SJCRH30 (cell line): ENCODE data around the gene RNF130. TPM values are rescaled to one million over a fixed set of nuclear protein-coding genes. Genes with fewer than 3 reads are reported as not detected.
A peak's percentile ranks its signal among the peaks of the same experiment; 100 is the strongest.

Experiments used
- DNase-seq, 2 experiments: peaks; one replicate each; pipeline ENCODE4 v3.0.0-alpha.2; 2015 to 2020
- H3K27ac ChIP-seq: fragments of 250-450 bp; sonication (Bioruptor Pico); 2 replicates; pipeline ENCODE4 v1.5.1; 2020; ENCODE audit warnings: mild to moderate bottlenecking, moderate library complexity
- H3K27me3 ChIP-seq: fragments of 250-450 bp; sonication (Bioruptor Pico); 2 replicates; pipeline ENCODE4 v1.5.1; 2020; ENCODE audit warnings: mild to moderate bottlenecking, moderate library complexity
- H3K36me3 ChIP-seq: fragments of 250-450 bp; sonication (Bioruptor Pico); 2 replicates; pipeline ENCODE4 v1.5.1; 2020; ENCODE audit warnings: mild to moderate bottlenecking, moderate library complexity
- H3K4me1 ChIP-seq: fragments of 250-450 bp; sonication (Bioruptor Pico); 2 replicates; pipeline ENCODE4 v1.5.1; 2020; ENCODE audit warnings: mild to moderate bottlenecking, moderate library complexity
- H3K4me3 ChIP-seq: fragments of 250-450 bp; sonication (Bioruptor Pico); 2 replicates; pipeline ENCODE4 v1.5.1; 2020; ENCODE audit warnings: mild to moderate bottlenecking, moderate library complexity
- H3K9me3 ChIP-seq: fragments of 250-450 bp; sonication (Bioruptor Pico); replicated peaks from 2 replicates; pipeline ENCODE4 v1.5.1; 2020; ENCODE audit warnings: mild to moderate bottlenecking, moderate library complexity
- total RNA-seq: library from RNA; depleted of rRNA; stranded (reverse); fragments of >200 nt; shearing (Covaris generic); gene quantifications from 2 replicates; pipeline ENCODE4 v1.2.3, GENCODE V29; 2014

Gene RNF130
- total RNA-seq, 1 experiment from 2014 or later: 34.5 TPM

DNA sequence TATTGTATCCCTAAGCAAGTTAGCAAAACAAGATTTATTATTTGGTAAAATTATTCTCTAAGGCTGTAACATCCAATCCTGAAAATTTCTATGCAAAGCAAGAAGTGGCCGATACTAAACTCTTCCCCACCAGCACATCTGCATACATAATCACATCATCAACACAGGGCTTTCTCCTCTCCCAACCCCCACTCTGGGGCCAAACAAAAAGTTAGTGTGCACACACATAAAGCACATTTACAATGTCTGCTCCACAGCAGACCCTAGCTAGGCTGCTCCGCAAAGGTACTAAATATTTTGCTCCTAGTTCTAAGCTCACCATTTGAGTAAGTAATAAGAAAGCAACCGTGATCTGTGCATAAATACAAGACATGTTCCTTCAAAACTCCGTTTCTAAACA, 3.6 kb downstream of the RNF130 start:
- no peak for DNase-seq
- no peaks in the 10 kb centered on the region for H3K36me3 ChIP-seq
- peaks cover 11% of the 10 kb centered on the region for H3K9me3 ChIP-seq
- peaks cover 11% of the 10 kb centered on the region; the same call in 1 of the 2 replicates for H3K4me1 ChIP-seq
- no peaks in the 10 kb centered on the region for H3K27me3 ChIP-seq
- H3K4me3 ChIP-seq: no peak overlapping the region
- H3K27ac ChIP-seq: no peak overlapping the region

DNA sequence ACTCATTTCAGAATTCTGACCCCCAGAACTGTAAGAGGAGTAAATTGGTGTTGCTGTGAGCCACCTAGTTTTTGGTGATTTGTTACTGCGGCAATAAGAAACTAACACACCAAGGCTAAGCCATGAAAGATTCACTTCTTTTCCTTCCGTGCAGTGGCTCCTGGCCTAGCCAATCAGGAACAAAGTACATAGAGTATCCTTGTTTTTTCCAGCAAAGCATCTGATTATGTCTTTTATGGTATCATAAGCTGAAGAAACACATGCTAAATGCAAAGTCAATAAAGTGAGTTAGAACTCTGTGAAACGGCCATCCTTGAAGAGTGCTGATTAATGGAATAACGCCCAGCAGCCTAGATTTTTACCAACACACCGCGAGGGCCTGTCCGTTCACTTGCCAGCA, 11.4 kb downstream of the RNF130 start:
- Histone ChIP-seq H3K4me3 (no peak overlapping the region), H3K4me1 (no peaks in the 10 kb centered on the region), H3K36me3 (no peaks in the 10 kb centered on the region), H3K27ac (no peak overlapping the region), H3K27me3 (no peaks in the 10 kb centered on the region), H3K9me3 (0 out of 2 replicates have a peak, but pooled peaks cover 6% of the 10 kb centered on the region)
- DNase-seq: no peak

DNA sequence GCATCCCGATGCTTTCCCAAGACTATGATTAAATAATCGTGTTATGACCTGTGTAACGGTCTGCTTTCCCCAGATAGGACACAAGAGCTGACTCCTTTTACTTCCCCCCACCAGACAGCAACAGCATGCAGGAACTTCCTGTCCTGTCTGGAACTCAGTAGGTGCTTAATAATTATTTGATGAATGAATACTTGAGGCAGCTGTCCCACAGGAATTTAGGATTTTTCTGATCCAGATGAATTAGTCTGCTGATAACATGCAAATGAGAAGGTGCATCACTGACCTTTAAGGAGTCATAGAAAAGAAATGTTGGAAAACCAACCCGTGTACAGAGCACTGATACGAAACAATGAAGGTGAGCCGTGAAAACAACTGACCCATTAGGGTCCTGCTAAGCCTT, 12.2 kb downstream of the RNF130 start:
- H3K4me1 ChIP-seq: no peaks in the 10 kb centered on the region
- H3K27me3 ChIP-seq: no peaks in the 10 kb centered on the region
- 0 out of 2 replicates have a peak, but pooled peaks cover 6% of the 10 kb centered on the region for H3K9me3 ChIP-seq
- no peak for DNase-seq
- no peak overlapping the region for H3K27ac ChIP-seq
- no peaks in the 10 kb centered on the region for H3K36me3 ChIP-seq
- H3K4me3 ChIP-seq: no peak overlapping the region

DNA sequence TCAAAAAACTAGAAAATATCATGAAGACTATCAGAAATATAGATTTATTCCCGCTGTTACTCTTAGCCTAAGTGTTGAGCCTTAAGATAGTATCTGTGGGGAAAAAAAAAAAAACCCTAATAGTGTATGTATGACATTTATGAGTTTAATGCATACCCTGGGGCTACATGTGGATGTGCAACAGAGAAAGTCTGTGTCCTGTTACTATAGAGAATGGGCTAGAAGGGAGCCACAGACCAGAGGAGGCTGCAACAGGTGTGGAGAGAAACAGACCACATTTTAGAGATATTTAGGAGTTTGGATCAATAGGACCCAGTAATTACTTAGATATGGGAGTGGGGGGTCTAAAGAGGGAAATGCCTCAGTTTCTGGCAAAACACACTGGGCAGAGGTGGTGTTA, 15.4 kb downstream of the RNF130 start:
- no peaks in the 10 kb centered on the region for H3K27me3 ChIP-seq
- H3K4me3 ChIP-seq: no peak overlapping the region
- no peaks in the 10 kb centered on the region for H3K9me3 ChIP-seq
- H3K36me3 ChIP-seq: no peaks in the 10 kb centered on the region
- no peaks in the 10 kb centered on the region for H3K4me1 ChIP-seq
- no peak for DNase-seq
- no peak overlapping the region for H3K27ac ChIP-seq

DNA sequence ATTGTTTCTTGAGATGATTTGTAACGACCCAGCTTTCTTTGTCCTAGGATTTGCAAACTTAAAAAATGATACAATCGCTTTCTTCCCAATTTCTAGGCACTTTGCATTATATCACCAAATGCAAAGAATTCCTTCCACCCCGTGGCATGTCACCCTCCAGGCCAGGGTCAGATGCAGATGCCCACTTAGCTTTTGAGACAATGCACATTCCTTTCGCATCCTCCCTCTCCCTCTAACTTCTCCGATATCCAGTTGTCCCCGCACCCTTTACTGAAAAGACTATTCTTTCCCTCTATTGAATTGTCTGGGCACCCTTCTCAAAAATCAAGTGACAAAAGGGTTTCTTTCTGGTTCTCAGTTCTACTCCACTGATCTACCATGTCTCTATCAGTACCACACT, 17.3 kb downstream of the RNF130 start:
- no peak for DNase-seq
- no peak overlapping the region for H3K4me3 ChIP-seq
- no peak overlapping the region for H3K27ac ChIP-seq
- H3K9me3 ChIP-seq: no peaks in the 10 kb centered on the region
- no peaks in the 10 kb centered on the region for H3K27me3 ChIP-seq
- H3K4me1 ChIP-seq: no peaks in the 10 kb centered on the region
- H3K36me3 ChIP-seq: no peaks in the 10 kb centered on the region

DNA sequence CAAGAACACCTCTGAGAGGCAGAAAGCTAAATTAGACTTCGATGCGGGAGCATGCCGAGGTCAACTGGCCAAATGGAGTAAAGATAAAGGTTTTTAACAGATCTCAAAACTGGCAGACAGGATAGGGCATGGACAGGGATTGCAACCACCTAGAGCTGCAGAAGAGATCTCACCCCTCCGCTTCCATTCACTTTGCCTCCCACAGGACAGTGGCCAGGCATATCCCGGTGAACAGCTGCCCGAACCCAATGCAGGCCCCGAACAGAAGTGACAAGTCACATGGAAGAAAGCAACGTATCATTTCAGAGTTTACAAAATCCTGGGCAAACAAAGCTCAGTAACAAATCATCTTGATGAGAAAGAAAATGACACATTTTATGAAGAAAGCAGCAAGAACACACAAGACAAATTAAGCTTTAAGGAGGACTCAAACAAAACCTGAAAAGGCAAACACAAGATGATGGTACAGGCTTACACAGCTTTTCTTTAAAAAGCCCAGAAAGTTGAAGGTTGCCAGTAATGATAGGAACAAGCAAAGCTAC, 18.4 kb downstream of the RNF130 start:
- DNase-seq: peak in 1 of 2 experiments; percentile 19
- no peak overlapping the region for H3K4me3 ChIP-seq
- no peaks in the 10 kb centered on the region for H3K36me3 ChIP-seq
- no peak overlapping the region for H3K27ac ChIP-seq
- no peaks in the 10 kb centered on the region for H3K9me3 ChIP-seq
- H3K4me1 ChIP-seq: no peaks in the 10 kb centered on the region
- no peaks in the 10 kb centered on the region for H3K27me3 ChIP-seq

DNA sequence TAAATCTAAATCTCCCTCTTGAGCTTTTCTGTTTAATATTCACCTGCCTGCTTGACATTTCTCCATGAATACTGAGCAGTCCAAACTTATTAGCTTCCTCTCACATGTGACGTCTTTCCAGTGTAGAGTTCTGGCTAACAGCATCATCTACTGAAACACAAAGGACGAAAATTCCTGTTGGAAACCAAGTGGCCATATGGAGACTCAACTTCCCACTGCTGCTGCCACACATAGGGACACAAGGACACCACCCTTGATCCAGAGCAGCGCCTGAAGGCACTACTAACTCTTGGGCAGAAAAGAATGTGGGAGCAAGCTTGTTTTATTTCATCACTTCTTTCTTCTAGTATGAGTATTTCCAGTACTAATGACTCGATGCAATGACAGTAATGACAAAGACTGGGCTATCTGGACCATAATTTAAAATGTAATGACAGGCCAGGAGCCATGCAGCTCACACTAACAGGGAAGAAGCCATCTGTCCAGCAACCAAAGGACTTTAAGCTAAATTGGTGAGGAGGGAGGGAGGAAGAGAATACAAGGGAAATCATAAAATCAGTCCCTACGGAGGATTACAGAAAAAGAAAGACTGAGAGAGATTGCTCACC, 19.2 kb downstream of the RNF130 start:
- Histone ChIP-seq H3K9me3 (no peaks in the 10 kb centered on the region; the same call in 1 of the 2 replicates), H3K4me3 (no peak overlapping the region), H3K36me3 (no peaks in the 10 kb centered on the region), H3K27me3 (no peaks in the 10 kb centered on the region), H3K27ac (no peak overlapping the region), H3K4me1 (no peaks in the 10 kb centered on the region)
- no peak for DNase-seq

DNA sequence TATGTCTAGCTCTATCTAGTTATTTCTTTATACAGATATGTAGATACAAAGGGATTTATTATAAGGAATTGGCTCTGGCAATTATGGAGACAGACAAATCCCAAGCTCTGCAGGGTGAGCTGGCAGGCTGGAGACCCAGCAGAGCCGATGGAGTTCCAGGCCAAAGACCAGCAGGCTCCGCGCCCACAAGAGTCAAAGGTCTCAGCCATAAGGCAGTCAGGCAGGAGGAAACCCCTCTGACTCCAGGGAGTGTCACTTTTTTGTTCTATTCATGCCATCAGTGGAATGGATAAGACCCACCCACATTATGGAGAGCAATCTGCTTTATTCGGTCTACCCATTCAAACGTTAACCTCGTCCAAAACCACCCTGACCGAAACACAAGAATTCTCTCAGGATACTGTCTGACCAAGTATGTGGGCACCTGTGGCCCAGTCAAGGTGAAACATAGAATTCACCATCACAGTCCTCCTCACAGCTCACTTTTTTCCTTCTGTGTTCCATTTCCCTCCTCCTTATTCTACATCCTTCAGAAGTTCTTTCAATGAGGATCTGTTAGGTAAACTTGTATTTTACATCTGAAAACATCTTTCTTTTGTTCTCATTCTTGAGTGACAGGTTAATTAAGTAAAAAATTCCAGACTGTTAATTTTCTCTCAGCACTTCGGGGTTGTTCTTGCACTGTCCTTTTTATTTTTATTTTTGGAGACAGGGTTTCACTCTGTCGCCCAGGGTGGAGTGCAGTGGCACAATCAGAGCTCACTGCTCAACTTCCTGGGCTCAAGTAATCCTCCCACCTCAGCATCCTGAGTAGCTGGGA, 21.2 kb downstream of the RNF130 start:
- Histone ChIP-seq H3K4me3 (no peak overlapping the region), H3K36me3 (no peaks in the 10 kb centered on the region), H3K4me1 (no peaks in the 10 kb centered on the region), H3K27ac (no peak overlapping the region), H3K9me3 (peaks cover 8% of the 10 kb centered on the region), H3K27me3 (no peaks in the 10 kb centered on the region)
- DNase-seq: no peak

DNA sequence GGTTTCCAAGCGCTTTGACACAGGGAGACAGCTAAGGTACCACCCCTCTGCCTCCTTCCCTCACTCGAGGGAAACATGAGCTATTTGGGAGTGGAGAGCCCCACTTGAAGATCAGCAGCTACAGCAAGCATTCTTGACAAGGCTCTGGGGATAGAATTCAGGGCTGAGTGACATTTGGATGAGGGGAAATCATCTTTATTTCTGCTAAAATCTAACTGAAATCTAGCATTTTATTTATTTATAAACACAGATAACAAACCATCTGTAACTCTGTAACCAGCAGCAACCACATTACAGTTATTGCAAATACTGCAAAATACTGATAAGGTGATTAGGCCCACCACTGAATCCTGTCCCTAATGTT, 22.4 kb downstream of the RNF130 start:
- Histone ChIP-seq H3K27me3 (no peaks in the 10 kb centered on the region), H3K9me3 (peaks cover 8% of the 10 kb centered on the region), H3K27ac (no peak overlapping the region), H3K4me1 (no peaks in the 10 kb centered on the region), H3K36me3 (no peaks in the 10 kb centered on the region), H3K4me3 (no peak overlapping the region)
- DNase-seq: no peak

DNA sequence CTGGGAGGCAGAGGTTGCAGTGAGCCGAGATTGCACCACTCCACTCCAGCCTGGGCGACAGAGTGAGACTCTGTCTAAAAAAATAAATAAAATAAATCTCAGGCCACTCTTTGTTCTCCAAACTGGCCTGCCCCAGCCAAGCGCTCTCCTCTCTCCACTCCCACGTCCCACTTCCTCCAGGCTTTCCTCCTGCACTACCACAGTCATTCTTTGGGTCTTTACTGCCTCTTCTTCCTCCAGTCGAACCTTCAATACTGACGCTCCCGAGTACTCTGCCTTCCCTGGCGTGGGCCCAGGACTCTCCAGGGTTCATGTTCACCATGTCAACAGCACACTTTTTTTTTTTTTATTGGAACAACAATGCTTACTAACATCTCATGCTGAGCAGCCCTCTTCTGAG, 23.9 kb downstream of the RNF130 start:
- Histone ChIP-seq H3K27ac (no peak overlapping the region), H3K27me3 (no peaks in the 10 kb centered on the region), H3K4me3 (no peak overlapping the region), H3K4me1 (no peaks in the 10 kb centered on the region), H3K9me3 (peaks cover 8% of the 10 kb centered on the region), H3K36me3 (no peaks in the 10 kb centered on the region)
- no peak for DNase-seq

DNA sequence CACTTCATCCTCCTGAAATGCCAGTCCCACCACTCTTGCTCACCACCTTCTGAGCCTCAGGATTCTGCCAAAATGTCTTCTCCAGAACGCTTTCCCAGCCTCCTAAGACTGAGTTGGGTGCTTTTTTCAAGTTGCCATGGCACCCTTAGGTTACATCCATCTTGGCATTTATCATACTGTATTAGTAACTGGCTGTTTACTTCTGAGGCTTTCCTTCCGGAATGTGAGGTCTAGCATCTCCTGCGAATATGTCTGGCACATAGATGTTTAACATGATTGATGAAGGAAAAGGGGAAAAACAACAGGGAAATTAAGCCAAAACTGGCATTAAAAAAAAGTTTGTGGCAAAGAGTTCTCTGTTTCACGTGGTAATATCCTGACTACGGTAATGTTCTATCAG, 24.9 kb downstream of the RNF130 start:
- no peaks in the 10 kb centered on the region for H3K36me3 ChIP-seq
- H3K27me3 ChIP-seq: no peaks in the 10 kb centered on the region
- no peak for DNase-seq
- H3K4me3 ChIP-seq: no peak overlapping the region
- H3K4me1 ChIP-seq: no peaks in the 10 kb centered on the region
- peaks cover 8% of the 10 kb centered on the region for H3K9me3 ChIP-seq
- H3K27ac ChIP-seq: no peak overlapping the region

DNA sequence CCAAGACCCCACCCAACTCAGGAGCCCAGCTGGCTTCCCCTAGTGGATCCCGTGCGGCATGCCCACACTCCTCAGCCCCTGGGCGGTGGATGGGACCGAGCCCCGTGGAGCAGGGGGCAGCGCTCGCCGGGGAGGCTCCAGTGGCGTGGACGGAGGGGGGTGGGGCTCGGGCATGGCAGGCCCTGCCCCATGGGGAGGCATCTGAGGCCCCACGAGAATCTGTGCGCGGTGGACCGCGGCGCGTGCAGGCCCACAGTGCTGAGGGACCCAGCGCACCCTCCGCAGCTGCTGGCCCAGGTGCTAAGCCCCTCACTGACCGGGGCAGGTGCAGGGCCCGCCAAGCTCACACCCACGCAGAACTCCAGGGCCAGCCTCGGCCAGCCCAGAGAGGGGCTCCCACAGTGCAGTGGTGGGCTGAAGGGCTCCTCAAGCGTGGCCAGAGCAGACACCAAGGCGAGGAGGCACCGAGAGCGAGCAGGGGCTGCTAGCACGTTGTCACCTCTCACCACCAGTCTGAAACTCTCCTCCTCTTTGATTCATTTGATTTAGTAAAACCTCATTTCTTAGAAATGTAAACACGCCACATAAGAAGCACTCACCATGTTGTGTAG, 25.6 kb downstream of the RNF130 start:
- H3K4me1 ChIP-seq: no peaks in the 10 kb centered on the region
- peaks cover 8% of the 10 kb centered on the region for H3K9me3 ChIP-seq
- H3K36me3 ChIP-seq: no peaks in the 10 kb centered on the region
- H3K4me3 ChIP-seq: no peak overlapping the region
- no peaks in the 10 kb centered on the region for H3K27me3 ChIP-seq
- DNase-seq: no peak
- no peak overlapping the region for H3K27ac ChIP-seq

DNA sequence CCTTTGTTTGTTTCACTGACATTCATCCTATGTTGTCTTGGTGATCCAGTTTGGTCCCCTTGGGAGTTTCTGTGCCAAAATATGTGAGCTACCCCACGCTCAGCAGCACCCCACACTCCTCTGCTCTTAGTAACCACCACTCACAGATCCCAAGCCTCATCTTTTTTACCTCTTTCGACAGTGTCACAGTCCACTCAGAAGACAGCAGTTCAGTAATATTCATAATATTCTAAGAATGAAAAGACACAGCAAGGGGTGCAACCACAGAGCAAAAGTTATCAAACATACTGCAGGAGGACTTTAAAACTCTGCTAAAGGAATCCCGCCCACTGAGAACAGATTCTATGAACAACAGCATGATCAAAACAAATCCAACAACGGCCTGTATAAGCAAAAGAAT, 28.2 kb downstream of the RNF130 start:
- Histone ChIP-seq H3K27ac (no peak overlapping the region), H3K27me3 (no peaks in the 10 kb centered on the region), H3K4me1 (no peaks in the 10 kb centered on the region), H3K9me3 (peaks cover 8% of the 10 kb centered on the region), H3K4me3 (no peak overlapping the region), H3K36me3 (peaks cover 7% of the 10 kb centered on the region; the same call in 1 of the 2 replicates)
- no peak for DNase-seq

DNA sequence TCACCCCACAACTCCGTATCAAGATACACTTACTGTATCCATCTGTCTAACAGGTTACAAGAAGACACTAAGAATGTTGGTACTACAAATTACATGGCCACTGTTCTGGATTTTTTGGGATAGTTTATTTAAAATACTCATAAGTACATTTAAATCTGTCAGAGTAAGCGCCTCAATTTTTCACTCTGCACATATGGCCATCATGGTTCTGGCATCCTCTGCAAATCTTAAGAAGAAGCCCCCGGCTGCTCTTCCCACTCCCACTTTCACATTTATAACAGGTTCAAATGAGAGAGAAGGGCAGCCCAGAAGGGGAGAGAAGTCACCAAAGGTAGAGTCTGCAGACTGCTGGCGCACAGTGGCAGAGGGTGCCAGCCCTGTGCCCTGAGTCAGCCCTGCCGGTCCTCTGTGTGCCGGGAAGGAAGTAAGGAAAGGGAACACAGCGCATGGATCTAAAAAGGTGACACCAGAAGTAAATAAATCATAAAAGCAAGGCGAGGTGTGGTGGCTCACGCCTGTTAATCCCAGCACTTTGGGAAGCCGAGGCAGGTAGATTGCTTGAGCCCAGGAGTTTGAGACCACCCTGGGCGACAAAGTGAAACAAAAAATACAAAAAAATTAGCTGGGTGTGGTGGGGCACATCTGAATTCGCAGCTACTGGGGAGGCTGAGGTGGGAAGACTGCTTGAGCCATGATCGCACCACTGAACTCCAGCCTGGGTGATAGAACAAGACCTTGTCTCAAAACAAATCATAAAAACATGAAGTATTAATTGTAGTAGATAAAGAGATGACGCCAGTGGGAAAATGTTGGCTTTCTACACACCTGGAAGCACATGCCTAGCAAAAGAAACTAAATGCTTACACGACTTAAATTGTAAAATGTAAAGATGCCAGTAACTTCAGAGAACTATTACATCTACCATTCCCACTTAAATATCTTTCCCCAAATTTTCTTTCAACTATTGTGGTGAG, 30.0 kb downstream of the RNF130 start:
- Histone ChIP-seq H3K27ac (no peak overlapping the region), H3K4me3 (no peak overlapping the region), H3K36me3 (peaks cover 7% of the 10 kb centered on the region; the same call in 1 of the 2 replicates), H3K9me3 (peaks cover 2% of the 10 kb centered on the region), H3K27me3 (no peaks in the 10 kb centered on the region), H3K4me1 (no peaks in the 10 kb centered on the region)
- DNase-seq: no peak
